Thoracic aorta (tissue), 2 donors: ENCODE data around the gene NSFL1C. TPM values are rescaled to one million over a fixed set of nuclear protein-coding genes. Genes with fewer than 3 reads are reported as not detected.

Experiments
- ATAC-seq: fragments of 150-250 bp; one replicate; pipeline ENCODE4 v1.8.0; 2017; ENCODE audit warnings: low read depth; ENCODE audit not compliant: insufficient number of reproducible peaks, low FRiP score
- DNase-seq: peaks from one replicate; pipeline ENCODE4 v3.0.0-alpha.2; 2020; ENCODE audit warnings: low spot score
- H3K27ac ChIP-seq, 2 donors: fragments of 200-600 bp; sonication (generic); 1 replicate in 1 of 2; 2 replicates in 1 of 2; pipeline ENCODE4 v1.5.1; 2016; ENCODE audit warnings: mild to moderate bottlenecking in 2 of 2, moderate library complexity in 2 of 2
- H3K27me3 ChIP-seq: fragments of 200-600 bp; sonication (generic); replicated peaks from 2 replicates; pipeline ENCODE4 v1.6.0; 2016; ENCODE audit warnings: mild to moderate bottlenecking; ENCODE audit not compliant: insufficient read depth
- H3K36me3 ChIP-seq: fragments of 200-600 bp; sonication (generic); one replicate; pipeline ENCODE4 v1.5.1; 2016
- H3K4me1 ChIP-seq, 2 donors: fragments of 200-600 bp; sonication (generic); 1 replicate in 1 of 2; 2 replicates in 1 of 2; pipeline versions ENCODE4 v1.5.1 to v1.6.0; 2016; ENCODE audit warnings: low read depth in 2 of 2, mild to moderate bottlenecking in 1 of 2; ENCODE audit not compliant: control insufficient read depth in 1 of 2
- H3K4me3 ChIP-seq: fragments of 200-600 bp; sonication (generic); 2 replicates; pipeline ENCODE4 v1.5.1; 2016; ENCODE audit warnings: mild to moderate bottlenecking
- H3K9me3 ChIP-seq: fragments of 200-600 bp; sonication (generic); 2 replicates; pipeline ENCODE4 v1.5.1; 2016
- total RNA-seq, 2 donors: library from RNA; depleted of rRNA; stranded (reverse); fragments of >200 nt; gene quantifications; one replicate each; pipeline versions ENCODE4 v1.1.0 to v1.2.3, GENCODE V29; 2016
- TF ChIP-seq, protein P1 (sequence below): fragments of 200-600 bp; sonication (generic); IDR thresholded peaks from one replicate; pipeline ENCODE4 v1.5.1; 2019; ENCODE audit warnings: antibody characterized with exemption

NSFL1C gene
- total RNA-seq, 2 donors from 2014 or later: 26.9 to 49.7 TPM

- peaks cover 24 to 35% of the 10 kb centered on the region in 2 donors for H3K4me1 ChIP-seq
- H3K4me3 ChIP-seq: no peak overlapping the region
- DNase-seq (no peak), ATAC-seq (no peak)
- peak overlapping the region; percentile 80 to 84 for H3K27ac ChIP-seq
- TF ChIP-seq, protein P1, sequence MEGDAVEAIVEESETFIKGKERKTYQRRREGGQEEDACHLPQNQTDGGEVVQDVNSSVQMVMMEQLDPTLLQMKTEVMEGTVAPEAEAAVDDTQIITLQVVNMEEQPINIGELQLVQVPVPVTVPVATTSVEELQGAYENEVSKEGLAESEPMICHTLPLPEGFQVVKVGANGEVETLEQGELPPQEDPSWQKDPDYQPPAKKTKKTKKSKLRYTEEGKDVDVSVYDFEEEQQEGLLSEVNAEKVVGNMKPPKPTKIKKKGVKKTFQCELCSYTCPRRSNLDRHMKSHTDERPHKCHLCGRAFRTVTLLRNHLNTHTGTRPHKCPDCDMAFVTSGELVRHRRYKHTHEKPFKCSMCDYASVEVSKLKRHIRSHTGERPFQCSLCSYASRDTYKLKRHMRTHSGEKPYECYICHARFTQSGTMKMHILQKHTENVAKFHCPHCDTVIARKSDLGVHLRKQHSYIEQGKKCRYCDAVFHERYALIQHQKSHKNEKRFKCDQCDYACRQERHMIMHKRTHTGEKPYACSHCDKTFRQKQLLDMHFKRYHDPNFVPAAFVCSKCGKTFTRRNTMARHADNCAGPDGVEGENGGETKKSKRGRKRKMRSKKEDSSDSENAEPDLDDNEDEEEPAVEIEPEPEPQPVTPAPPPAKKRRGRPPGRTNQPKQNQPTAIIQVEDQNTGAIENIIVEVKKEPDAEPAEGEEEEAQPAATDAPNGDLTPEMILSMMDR: no peak
- H3K9me3 ChIP-seq: no peaks in the 10 kb centered on the region
- H3K27me3 ChIP-seq: no peaks in the 10 kb centered on the region
- H3K36me3 ChIP-seq: no peaks in the 10 kb centered on the region
Measured at GRCh38 chr20:1469306-1469905, 2.8 kb upstream of the NSFL1C start.

GRCh38 chr20:1468117-1468624 lies 1.5 kb upstream of the NSFL1C start:
- Histone ChIP-seq H3K4me3 (no peak overlapping the region), H3K9me3 (no peaks in the 10 kb centered on the region), H3K4me1 (peaks cover 24 to 45% of the 10 kb centered on the region in 2 donors), H3K27ac (no peak overlapping the region), H3K27me3 (no peaks in the 10 kb centered on the region), H3K36me3 (peaks cover 4% of the 10 kb centered on the region)
- ATAC-seq: no peak
- no peak for DNase-seq
- TF ChIP-seq, protein P1: no peak

DNA sequence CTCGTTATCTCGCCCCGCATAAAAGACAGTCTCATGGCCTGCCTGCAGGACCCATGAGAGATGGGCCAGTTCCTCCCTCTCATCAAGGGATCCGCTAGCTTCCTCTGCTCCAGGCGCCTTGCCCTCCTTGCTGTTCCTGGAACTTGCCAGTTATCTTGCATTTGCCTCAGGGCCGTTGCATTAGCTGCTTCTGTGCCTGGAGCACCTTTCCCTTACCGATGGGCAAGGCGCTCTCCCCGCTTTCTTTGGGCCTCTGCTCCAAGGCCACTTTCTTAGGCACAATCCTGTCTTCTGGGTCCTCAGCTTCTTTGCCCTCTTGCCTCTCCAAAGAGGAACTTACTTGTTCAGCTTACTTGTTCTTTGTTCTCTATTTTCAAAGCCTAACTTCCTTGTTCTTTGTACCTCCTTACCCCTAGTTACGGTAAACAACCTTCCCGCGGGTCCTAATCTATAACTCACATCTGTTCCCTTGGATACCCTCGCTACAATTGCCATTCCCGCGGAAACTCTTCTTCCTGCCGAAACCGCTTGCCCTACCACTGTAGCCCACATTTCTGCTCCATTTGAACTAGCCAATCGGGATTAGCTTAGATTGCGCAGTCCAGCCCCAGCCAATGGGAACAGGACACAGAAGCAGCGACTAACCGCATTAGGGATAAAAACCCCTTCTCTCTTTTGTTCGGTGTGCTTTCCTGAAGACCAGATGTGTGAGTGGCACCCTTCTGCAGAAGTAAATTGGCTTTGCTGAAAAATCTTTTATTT lies 887 bp upstream of the NSFL1C start:
- TF ChIP-seq, protein P1: no peak
- peak overlapping the region; percentile 93 for H3K4me3 ChIP-seq

GRCh38 chr20:1467082-1467354 lies 369 bp upstream of the NSFL1C start:
- Histone ChIP-seq H3K4me3 (peak overlapping the region; percentile 93), H3K27me3 (no peaks in the 10 kb centered on the region), H3K9me3 (no peaks in the 10 kb centered on the region), H3K4me1 (peaks cover 24 to 49% of the 10 kb centered on the region in 2 donors), H3K27ac (peak overlapping the region in 1 of 2 donors; percentile 71), H3K36me3 (peaks cover 7% of the 10 kb centered on the region)
- TF ChIP-seq, protein P1: peak; percentile 3
- ATAC-seq: no peak
- DNase-seq: no peak

More for the DNA sequence above, 887 bp upstream of the NSFL1C start:
- ATAC-seq (no peak), DNase-seq (no peak)
- Histone ChIP-seq H3K27ac (peak overlapping the region in 1 of 2 donors; percentile 71), H3K36me3 (peaks cover 7% of the 10 kb centered on the region), H3K9me3 (no peaks in the 10 kb centered on the region), H3K4me1 (peaks cover 24 to 45% of the 10 kb centered on the region in 2 donors), H3K27me3 (no peaks in the 10 kb centered on the region)

- peaks cover 23 to 49% of the 10 kb centered on the region in 2 donors for H3K4me1 ChIP-seq
- ATAC-seq: no peak
- TF ChIP-seq, protein P1: no peak
Measured at GRCh38 chr20:1465470-1466210, 1.0 kb downstream of the NSFL1C start.

More at GRCh38 chr20:1465470-1466210, 1.0 kb downstream of the NSFL1C start:
- no peaks in the 10 kb centered on the region for H3K9me3 ChIP-seq
- no peak for DNase-seq
- no peaks in the 10 kb centered on the region for H3K27me3 ChIP-seq
- H3K27ac ChIP-seq: peak overlapping the region in 1 of 2 donors; percentile 71
- H3K4me3 ChIP-seq: peak overlapping the region; percentile 93
- peaks cover 13% of the 10 kb centered on the region for H3K36me3 ChIP-seq
